ENCODE measurements around the gene CDX1. TPM values are rescaled to one million over a fixed set of nuclear protein-coding genes. Genes with fewer than 3 reads are reported as not detected.

CDX1 gene
- total and polyA plus RNA-seq, 2 experiments from 2014 or later = 43.3 to 54.6 TPM

DNA sequence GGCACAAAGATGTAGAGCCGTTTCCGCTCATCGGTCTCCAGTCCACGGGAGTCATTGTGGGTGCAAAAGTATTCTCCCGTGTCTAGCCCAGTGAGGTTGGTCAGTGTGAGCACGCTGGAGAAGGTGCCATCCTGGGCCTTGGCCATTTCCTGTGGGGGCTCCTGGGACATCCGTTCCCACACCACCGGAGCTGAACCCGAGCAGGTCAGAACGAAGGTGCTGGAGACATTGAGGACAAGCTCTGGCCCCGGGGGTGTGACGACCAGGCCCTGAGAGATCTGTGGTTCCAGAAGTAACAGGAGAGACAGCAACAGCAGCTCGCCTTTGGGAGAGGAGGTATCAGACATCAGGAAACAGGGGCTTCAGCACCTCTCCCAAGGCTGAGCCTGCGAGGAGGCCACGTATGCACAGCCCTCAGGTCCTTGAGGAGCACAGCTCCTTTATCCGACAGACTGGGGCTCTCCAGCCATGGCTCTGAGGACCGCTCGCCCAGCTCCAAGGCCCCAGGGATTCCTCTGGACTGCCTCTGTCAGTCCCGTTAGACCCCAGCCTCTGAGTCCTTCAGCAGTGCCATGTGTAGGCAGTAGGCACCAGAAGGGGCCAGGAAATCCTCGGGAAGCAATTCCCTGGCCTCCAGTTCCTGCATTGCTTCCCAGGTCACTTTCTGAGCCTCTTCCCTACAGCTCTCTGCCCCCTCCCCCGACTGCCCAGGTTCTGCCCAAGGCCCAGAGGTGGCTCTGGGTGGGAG lies 30.8 kb upstream of the CDX1 start:
- Histone ChIP-seq H3K36me3 (replicated peaks; ENCODE audit: insufficient read depth, low read depth) (no peaks in the 10 kb centered on the region), H3K9me2 (replicated peaks; ENCODE audit: insufficient read depth) (no peaks in the 10 kb centered on the region), H4K20me1 (ENCODE audit: insufficient read depth, poor library complexity, severe bottlenecking) (no peaks in the 10 kb centered on the region), H3K4me2 (no peak overlapping the region), H2AFZ (no peak overlapping the region), H3K9me3 (ENCODE audit: low read depth) (no peaks in the 10 kb centered on the region), H3K79me2 (peaks cover 20% of the 10 kb centered on the region), H3K27me3 (no peaks in the 10 kb centered on the region), H3K27ac (no peak overlapping the region), H3K4me1 (ENCODE audit: insufficient read depth) (peaks cover 41% of the 10 kb centered on the region), H3K4me3 (no peak overlapping the region)
- WGBS (ENCODE audit: low lambda C conversion rate, missing lambda C conversion rate) = 91% methylated on average over 21 of the region's 21 CpGs
- TF ChIP-seq EZH2 (IDR thresholded peaks at IDR 0.05; ENCODE audit: borderline replicate concordance) = no peak
- TF ChIP-seq EZH2phosphoT487 (IDR thresholded peaks at IDR 0.05; ENCODE audit: low read depth, severe bottlenecking, unreplicated experiment) = no peak
- TF ChIP-seq, protein P1, sequence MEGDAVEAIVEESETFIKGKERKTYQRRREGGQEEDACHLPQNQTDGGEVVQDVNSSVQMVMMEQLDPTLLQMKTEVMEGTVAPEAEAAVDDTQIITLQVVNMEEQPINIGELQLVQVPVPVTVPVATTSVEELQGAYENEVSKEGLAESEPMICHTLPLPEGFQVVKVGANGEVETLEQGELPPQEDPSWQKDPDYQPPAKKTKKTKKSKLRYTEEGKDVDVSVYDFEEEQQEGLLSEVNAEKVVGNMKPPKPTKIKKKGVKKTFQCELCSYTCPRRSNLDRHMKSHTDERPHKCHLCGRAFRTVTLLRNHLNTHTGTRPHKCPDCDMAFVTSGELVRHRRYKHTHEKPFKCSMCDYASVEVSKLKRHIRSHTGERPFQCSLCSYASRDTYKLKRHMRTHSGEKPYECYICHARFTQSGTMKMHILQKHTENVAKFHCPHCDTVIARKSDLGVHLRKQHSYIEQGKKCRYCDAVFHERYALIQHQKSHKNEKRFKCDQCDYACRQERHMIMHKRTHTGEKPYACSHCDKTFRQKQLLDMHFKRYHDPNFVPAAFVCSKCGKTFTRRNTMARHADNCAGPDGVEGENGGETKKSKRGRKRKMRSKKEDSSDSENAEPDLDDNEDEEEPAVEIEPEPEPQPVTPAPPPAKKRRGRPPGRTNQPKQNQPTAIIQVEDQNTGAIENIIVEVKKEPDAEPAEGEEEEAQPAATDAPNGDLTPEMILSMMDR (IDR thresholded peaks at IDR 0.05; ENCODE audit: poor library complexity) = no peak
- no peak for DNase-seq (ENCODE audit: low spot score)

DNA sequence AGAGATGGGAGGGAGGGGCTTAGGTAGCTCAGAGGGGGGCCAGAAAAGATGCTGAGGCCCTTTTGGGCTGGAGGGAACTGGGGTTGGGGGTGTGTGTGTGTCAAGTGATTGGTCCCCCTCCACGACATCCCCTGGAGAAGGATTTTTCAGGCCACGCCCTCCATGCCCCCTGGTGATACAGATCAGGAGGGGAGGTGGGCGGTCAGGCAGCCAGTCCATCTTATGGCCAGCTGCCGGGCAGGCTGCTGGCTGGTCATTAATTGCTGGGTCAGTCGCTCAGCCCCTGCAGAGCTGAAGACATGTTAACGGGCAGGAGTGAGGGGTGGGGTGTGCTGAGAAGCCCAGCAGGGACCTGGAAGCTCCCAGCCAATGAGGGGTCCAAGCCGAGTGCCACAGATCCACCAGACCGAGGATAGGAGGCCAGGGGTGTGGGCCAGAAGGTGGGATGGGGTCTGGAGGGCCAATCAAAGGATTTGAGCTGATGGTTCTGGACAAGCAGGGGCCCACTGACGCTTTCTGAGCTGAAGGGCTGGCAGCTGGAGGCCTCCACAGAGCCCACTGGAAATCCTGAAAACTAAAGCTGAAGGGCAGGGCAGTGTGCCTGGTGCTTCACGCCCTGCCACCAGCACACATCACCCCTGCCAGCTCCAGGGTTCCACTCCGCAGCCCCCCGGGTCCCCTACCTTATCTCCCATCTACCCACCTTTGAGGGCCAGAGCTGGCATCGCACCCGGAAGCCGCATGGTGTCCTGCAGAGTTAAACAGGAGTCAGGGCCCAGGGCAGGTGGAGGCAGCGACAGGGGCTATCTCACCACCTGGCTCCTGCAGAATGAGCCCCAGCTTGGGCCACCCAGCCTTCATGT lies 30.0 kb upstream of the CDX1 start:
- no peaks in the 10 kb centered on the region for H3K27me3 ChIP-seq
- H3K4me3 ChIP-seq = no peak overlapping the region
- H3K36me3 ChIP-seq (replicated peaks; ENCODE audit: insufficient read depth, low read depth) = no peaks in the 10 kb centered on the region
- no peaks in the 10 kb centered on the region for H3K9me2 ChIP-seq (replicated peaks; ENCODE audit: insufficient read depth)
- no peak overlapping the region for H2AFZ ChIP-seq
- H3K27ac ChIP-seq = peak overlapping the region; percentile 93
- no peak for DNase-seq (ENCODE audit: low spot score)
- no peaks in the 10 kb centered on the region for H3K9me3 ChIP-seq (ENCODE audit: low read depth)
- H3K79me2 ChIP-seq = peaks cover 20% of the 10 kb centered on the region
- TF ChIP-seq EZH2phosphoT487 (IDR thresholded peaks at IDR 0.05; ENCODE audit: low read depth, severe bottlenecking, unreplicated experiment) (no peak), EZH2 (IDR thresholded peaks at IDR 0.05; ENCODE audit: borderline replicate concordance) (no peak)
- TF ChIP-seq, protein P1 (IDR thresholded peaks at IDR 0.05; ENCODE audit: poor library complexity) = no peak
- peaks cover 49% of the 10 kb centered on the region for H3K4me1 ChIP-seq (ENCODE audit: insufficient read depth)
- no peaks in the 10 kb centered on the region for H4K20me1 ChIP-seq (ENCODE audit: insufficient read depth, poor library complexity, severe bottlenecking)
- WGBS (ENCODE audit: low lambda C conversion rate, missing lambda C conversion rate) = 84% methylated on average over 16 of the region's 16 CpGs
- H3K4me2 ChIP-seq = no peak overlapping the region

DNA sequence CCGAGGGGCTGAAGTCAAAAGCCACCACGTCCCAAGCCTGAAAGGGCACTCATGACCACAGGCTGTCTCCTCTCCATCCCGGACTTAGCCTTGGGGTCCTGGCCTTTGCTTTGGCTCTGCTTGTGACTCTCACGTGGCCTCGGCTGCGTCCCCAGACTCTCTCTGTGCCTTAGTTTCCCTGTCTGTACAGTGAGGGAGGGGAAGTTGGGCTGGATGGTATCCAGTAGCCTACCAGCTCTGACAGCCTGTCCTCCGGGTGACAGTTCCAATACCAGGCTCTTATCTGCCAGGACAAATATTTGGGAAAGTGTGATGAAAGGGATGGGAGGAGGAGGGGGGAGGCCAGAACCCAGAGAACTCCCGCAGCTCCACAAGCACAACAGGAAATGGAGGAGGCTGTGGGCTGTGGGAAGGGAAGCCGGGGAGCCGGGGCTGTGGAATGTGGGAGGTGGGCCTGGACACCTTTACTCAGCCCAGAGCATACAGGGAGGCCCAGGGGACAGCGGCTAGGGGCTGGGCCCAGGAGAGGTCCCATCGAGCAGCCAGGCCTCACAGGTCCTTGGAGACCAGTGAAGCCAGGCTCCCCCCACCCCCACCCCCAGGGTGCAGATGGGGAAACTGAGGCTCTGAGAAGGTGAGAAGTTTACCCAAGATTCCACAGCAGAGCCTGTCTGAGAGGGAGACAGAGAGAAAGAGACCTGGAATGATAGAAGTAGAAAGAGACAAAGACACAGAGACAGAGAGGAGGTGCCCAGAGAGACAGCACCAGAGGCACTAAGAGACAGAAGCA lies 29.2 kb upstream of the CDX1 start:
- H3K36me3 ChIP-seq (replicated peaks; ENCODE audit: insufficient read depth, low read depth) = no peaks in the 10 kb centered on the region
- H3K79me2 ChIP-seq = peaks cover 20% of the 10 kb centered on the region
- no peaks in the 10 kb centered on the region for H3K9me3 ChIP-seq (ENCODE audit: low read depth)
- DNase-seq (ENCODE audit: low spot score) = peak; percentile 52
- 50% methylated on average over 8 of the region's 12 CpGs for WGBS (ENCODE audit: low lambda C conversion rate, missing lambda C conversion rate)
- no peaks in the 10 kb centered on the region for H3K27me3 ChIP-seq
- no peaks in the 10 kb centered on the region for H3K9me2 ChIP-seq (replicated peaks; ENCODE audit: insufficient read depth)
- peak overlapping the region; percentile 51 for H3K4me2 ChIP-seq
- TF ChIP-seq, protein P1 (IDR thresholded peaks at IDR 0.05; ENCODE audit: poor library complexity) = no peak
- TF ChIP-seq EZH2phosphoT487 (IDR thresholded peaks at IDR 0.05; ENCODE audit: low read depth, severe bottlenecking, unreplicated experiment) (no peak), EZH2 (IDR thresholded peaks at IDR 0.05; ENCODE audit: borderline replicate concordance) (no peak)
- H4K20me1 ChIP-seq (ENCODE audit: insufficient read depth, poor library complexity, severe bottlenecking) = no peaks in the 10 kb centered on the region
- peak overlapping the region; percentile 93 for H3K27ac ChIP-seq
- no peak overlapping the region for H2AFZ ChIP-seq
- peaks cover 58% of the 10 kb centered on the region for H3K4me1 ChIP-seq (ENCODE audit: insufficient read depth)
- no peak overlapping the region for H3K4me3 ChIP-seq

Measured in hepatocyte (in vitro differentiated cells).